ENCODE measurements around the gene PFKFB4.

- TF ChIP-seq NR2C1 (IDR thresholded peaks at IDR 0.05), result no peak
- TF ChIP-seq NR2C1 (tag; IDR thresholded peaks at IDR 0.05), result no peak
- TF ChIP-seq TEAD4 (IDR thresholded peaks at IDR 0.05; ENCODE audit: low read length), result no peak
- no peak for TF ChIP-seq TEAD4 (CRISPR knock-in tag; IDR thresholded peaks at IDR 0.05; ENCODE audit: borderline replicate concordance)
- no peak for TF ChIP-seq SNAPC5 (CRISPR knock-in tag; IDR thresholded peaks at IDR 0.05)
- no peak for TF ChIP-seq ZNF655 (CRISPR knock-in tag; IDR thresholded peaks at IDR 0.05)
- TF ChIP-seq RBFOX2 (IDR thresholded peaks at IDR 0.05; ENCODE audit: low read depth, low read length), result no peak; the same call in 1 of the 2 replicates
- no peak for TF ChIP-seq SPI1 (IDR thresholded peaks at IDR 0.05; ENCODE audit: borderline replicate concordance, low read depth, low read length)
- no peak for TF ChIP-seq CTCF (IDR thresholded peaks at IDR 0.05 in 2 of 3, conservative IDR thresholded peaks at IDR 0.05 in 1 of 3; ENCODE audit: insufficient read depth in 2 of 3, low read depth in 1 of 3, low read length in 3 of 3)
Measured at GRCh38 chr3:48503401-48504050, 53.1 kb downstream of the PFKFB4 start.

Data from K562 (cell line).